Aorta (tissue), 5 donors: Measurements from ENCODE around the gene KRTAP12-2. TPM values are rescaled to one million over a fixed set of nuclear protein-coding genes. Genes with fewer than 3 reads are reported as not detected.
"Not testable (repeated sequence)": the region's sequence is repeated elsewhere in the genome, so short reads cannot be mapped to it uniquely, and the experiment has no call there.

Source experiments
- ATAC-seq: fragments of 200-7000 bp; cut with Tn5 transposase; one replicate; pipeline ENCODE4 v1.9.1; 2022; ENCODE audit warnings: moderate library complexity; ENCODE audit not compliant: low FRiP score
- DNase-seq, 2 donors: peaks; one replicate each; pipeline ENCODE4 v3.0.0-alpha.2; 2020
- H3K27ac ChIP-seq, 2 donors: one replicate each; pipeline ENCODE4 v1.5.1; 2013; ENCODE audit warnings: low read length in 2 of 2, mild to moderate bottlenecking in 2 of 2, moderate library complexity in 2 of 2, control low read depth in 1 of 2, inconsistent platforms in 1 of 2, low read depth in 1 of 2
- H3K27me3 ChIP-seq, 2 donors: one replicate each; pipeline ENCODE4 v1.6.1; 2013; ENCODE audit warnings: control low read depth in 1 of 2, low read length in 1 of 2, mild to moderate bottlenecking in 1 of 2, moderate library complexity in 1 of 2; ENCODE audit not compliant: insufficient read depth in 2 of 2, control insufficient read depth in 1 of 2
- H3K36me3 ChIP-seq, 2 donors: one replicate each; pipeline ENCODE4 v1.6.1; 2013; ENCODE audit warnings: control low read depth in 1 of 2, low read length in 1 of 2, mild to moderate bottlenecking in 1 of 2; ENCODE audit not compliant: insufficient read depth in 2 of 2, control insufficient read depth in 1 of 2
- H3K4me1 ChIP-seq, 2 donors: one replicate each; pipeline ENCODE4 v1.6.1; 2013; ENCODE audit warnings: low read length in 2 of 2, control low read depth in 1 of 2, mild to moderate bottlenecking in 1 of 2, moderate library complexity in 1 of 2; ENCODE audit not compliant: insufficient read depth in 2 of 2, control insufficient read depth in 1 of 2
- H3K4me3 ChIP-seq, 2 donors: one replicate each; pipeline ENCODE4 v1.5.1; 2013; ENCODE audit warnings: low read length in 2 of 2, control low read depth in 1 of 2, mild to moderate bottlenecking in 1 of 2
- H3K9me3 ChIP-seq: one replicate; pipeline ENCODE4 v1.6.1; 2013; ENCODE audit warnings: mild to moderate bottlenecking, low read length; ENCODE audit not compliant: control insufficient read depth
- WGBS, 2 donors: extraction: QIAGEN DNeasy Blood & Tissue Kit; methylation state at CpG; one replicate each; pipeline ENCODE4 v1.1.7; 2013; 5-methylcytosine and 5-hydroxymethylcytosine counted together
- intact Hi-C, 2 donors: fragments of 100-400 bp; cut with DNase I; formaldehyde crosslinking; loops; one replicate each; pipeline versions ENCODE4 v1.14.2 to v1.15.0; 2022
- polyA plus RNA-seq, 2 donors: library from polyadenylated mRNA; stranded (reverse); fragments of 200-250 nt; gene quantifications; one replicate each; pipeline ENCODE4 v1.2.3, GENCODE V29; 2013
- total RNA-seq, 2 donors: library from RNA; stranded (reverse); fragmentation: NEBNext Ultra II Directional; extraction: Animal tissue kit (Norgen Biotek cat#: 25700); gene quantifications; one replicate each; pipeline ENCODE4 v1.2.1, GENCODE V29; 2021
- donor health status: healthy with polysubstance abuse.
- donor health status: Bipolar disorder and iron deficiency.
- donor health status: DM: no; HTN: no; CAD: no.
- donor health status: DM: no; HTN: no; CAD: no.
- donor health status: DM: yes; HTN: yes; CAD: no.

KRTAP12-2 gene
- total and polyA plus RNA-seq, 4 donors: not detected

DNA sequence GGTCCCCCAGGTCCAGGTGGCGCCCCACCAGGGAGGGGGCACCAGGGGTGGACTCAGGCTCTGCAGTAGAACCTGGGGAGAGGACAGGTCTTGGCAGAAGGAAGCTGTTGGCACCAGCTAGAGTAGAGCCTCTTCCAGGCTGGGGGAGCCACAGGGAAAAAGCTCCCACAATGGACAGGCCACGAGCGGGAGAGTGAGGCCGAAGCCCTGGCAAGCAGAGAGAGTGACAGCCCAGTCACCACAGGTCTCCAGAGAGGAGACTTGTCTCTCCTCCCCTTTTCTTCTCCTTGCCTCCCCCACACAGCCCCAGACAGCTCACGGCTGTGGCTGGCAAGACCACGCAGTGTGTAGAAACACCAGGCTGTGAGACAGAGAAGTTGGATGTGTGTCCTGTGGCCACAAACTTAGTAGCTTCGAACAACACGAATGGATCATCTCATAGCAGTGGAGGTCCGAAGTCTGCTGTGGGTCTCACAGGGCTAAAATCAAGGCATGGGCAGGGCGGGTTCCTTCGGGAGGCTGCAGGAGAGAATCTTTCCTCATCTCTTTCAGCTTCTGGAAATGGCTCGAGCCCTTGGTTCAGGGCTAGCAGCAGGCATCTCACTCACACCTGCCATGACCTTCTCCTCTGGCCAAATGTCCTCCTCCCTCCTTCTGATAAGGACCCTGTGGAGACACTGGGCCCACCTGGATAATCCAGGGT is 15.6 kb downstream of the KRTAP12-2 start:
- peak in 1 of 2 donors; percentile 37 for DNase-seq
- WGBS, 2 donors: 91 to 92% methylated on average over 12 of the region's 12 CpGs
- ATAC-seq: no peak
- Histone ChIP-seq H3K27ac (no peak overlapping the region), H3K36me3 (no peaks in the 10 kb centered on the region), H3K9me3 (no peaks in the 10 kb centered on the region), H3K4me3 (no peak overlapping the region), H3K4me1 (no peaks in the 10 kb centered on the region), H3K27me3 (no peaks in the 10 kb centered on the region)
- intact Hi-C loops: no loop called here

DNA sequence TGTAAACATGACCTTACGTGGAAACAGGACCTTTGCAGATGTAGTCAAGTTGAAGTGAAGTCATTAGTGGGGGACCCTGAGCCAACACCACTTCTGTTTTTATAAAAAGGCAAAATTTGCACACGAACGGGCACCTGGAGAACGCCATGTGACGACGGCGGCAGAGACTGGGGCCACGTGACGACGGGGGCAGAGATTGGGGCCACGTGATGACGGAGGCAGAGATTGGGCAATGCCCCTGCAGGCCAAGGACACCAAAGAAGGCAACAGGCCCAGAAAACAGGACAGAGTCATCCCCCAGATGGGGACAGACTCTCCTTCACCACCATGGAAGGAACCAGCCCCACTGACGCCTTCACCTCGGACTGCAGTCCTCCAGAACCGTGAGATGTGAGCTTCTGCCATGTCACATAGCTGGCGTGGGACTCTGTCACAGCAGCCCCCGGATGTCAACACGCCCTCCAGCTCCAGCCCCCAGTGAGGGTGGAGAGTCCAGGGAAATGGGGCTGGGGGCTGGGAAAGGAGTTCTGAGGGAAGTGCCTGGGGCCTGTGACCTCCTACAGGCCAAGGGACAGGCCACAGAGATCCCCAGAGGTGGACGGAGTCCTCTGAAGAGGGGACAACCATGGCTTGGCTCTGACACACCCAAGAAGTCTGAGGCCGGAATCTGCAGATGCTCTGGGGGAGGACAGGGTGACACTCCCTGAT is 16.3 kb downstream of the KRTAP12-2 start:
- no peak overlapping the region for H3K27ac ChIP-seq
- ATAC-seq: no peak
- H3K9me3 ChIP-seq: no peaks in the 10 kb centered on the region
- 91 to 92% methylated on average over 20 of the region's 20 CpGs for WGBS, 2 donors
- H3K4me3 ChIP-seq: no peak overlapping the region
- no peaks in the 10 kb centered on the region for H3K4me1 ChIP-seq
- peak in 1 of 2 donors; percentile 47 for DNase-seq
- intact Hi-C loops: no loop called here
- no peaks in the 10 kb centered on the region for H3K36me3 ChIP-seq
- no peaks in the 10 kb centered on the region for H3K27me3 ChIP-seq

DNA sequence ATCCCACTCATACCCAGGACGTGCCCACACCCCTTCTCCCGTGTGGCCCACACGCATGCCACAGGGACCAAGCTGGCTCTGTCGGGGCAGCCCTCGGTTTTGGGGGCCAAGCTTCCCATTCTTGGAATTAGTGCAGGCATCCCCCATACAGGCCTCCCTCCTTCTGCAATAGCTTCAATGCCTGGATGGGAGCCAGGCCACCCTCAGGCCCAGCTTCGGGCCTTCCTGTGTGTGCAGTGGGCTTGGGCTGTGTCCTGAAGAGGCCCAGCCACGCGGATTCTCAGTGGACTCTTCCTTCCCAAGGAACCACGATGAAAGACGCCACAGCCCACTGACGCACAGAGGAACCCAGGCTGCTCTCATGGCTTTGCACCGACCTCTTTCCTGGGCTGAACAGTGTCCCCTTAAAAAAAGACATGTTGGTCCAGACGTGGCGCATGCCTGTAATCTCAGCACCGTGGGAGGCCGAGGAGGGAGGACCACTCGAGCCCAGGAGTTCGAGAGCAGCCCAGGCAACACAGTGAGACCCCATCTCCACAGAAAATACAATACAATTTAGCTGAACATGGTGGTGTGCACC is 17.1 kb downstream of the KRTAP12-2 start:
- no peak for ATAC-seq
- WGBS, 2 donors: 87 to 91% methylated on average over 18 of the region's 18 CpGs

DNA sequence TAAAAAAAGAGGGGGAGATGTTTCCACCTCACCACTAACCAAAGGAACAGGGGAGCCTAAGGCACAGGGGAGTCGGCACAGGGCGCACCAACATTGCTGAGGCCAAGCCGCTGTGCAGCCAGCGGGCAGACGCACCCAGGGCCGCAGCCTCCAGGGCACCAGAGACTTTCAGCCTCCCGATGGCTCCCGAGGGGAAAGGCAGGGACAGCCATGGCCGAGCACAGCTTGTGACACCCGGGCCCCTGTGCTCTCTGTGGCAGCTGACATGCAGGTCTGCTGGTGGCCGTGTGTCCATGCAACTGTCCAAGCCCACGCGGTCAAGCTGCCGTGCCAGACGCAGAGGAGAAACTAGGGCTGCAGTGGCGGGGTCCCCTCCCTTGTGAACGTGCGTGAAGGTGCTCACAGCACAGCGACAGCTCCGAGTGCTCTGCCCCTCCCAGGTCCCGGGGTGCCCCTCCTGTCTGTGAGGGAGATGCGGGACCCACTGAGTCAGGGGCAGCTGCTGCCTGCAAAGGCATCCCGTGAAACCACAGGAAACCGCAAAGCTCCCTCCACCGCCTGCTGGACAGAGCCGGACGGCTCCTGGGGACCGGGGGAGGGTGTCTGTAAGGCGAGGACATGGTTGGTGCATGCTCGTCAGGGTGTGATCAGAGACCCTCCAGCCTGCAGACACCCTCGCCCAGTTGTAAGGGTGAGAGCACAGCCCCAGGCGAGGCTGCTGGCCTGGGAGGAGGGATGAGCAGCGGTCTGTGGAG is 18.0 kb downstream of the KRTAP12-2 start:
- WGBS, 2 donors: 88 to 94% methylated on average over 29 to 33 of the region's 33 CpGs
- no peak for ATAC-seq
- Histone ChIP-seq H3K27ac (no peak overlapping the region), H3K4me1 (no peaks in the 10 kb centered on the region), H3K4me3 (no peak overlapping the region), H3K36me3 (no peaks in the 10 kb centered on the region), H3K9me3 (peaks cover 2% of the 10 kb centered on the region), H3K27me3 (peaks cover 0 to 2% of the 10 kb centered on the region in 2 donors)
- intact Hi-C loops: no loop called here
- peak in 1 of 2 donors; percentile 68 for DNase-seq

More for the DNA sequence above, 17.1 kb downstream of the KRTAP12-2 start:
- Histone ChIP-seq H3K27ac (no peak overlapping the region), H3K4me1 (no peaks in the 10 kb centered on the region), H3K36me3 (no peaks in the 10 kb centered on the region), H3K27me3 (no peaks in the 10 kb centered on the region), H3K4me3 (no peak overlapping the region), H3K9me3 (no peaks in the 10 kb centered on the region)
- intact Hi-C loops: no loop called here
- DNase-seq: peak in 1 of 2 donors; percentile 41

DNA sequence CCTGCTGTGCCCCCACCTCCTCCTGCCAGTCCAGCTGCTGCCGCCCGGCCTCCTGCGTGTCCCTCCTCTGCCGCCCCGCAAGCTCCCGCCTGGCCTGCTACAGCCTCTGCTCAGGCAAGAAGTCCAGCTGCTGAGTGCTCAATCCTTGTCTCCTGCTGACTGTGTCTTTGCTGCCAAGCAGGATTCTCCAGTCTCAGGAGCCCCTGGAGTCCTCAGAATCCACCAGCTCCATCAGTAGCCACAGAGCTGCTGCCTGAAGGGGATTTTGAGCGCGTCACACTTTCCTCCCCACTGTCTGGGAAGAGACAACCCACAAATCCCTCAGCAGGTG is 19.5 kb downstream of the KRTAP12-2 start:
- Histone ChIP-seq H3K27ac (no peak overlapping the region), H3K27me3 (peaks cover 0 to 2% of the 10 kb centered on the region in 2 donors), H3K9me3 (peaks cover 2% of the 10 kb centered on the region), H3K36me3 (no peaks in the 10 kb centered on the region), H3K4me3 (no peak overlapping the region), H3K4me1 (no peaks in the 10 kb centered on the region)
- intact Hi-C loops: no loop called here
- WGBS, 2 donors: 76% methylated on average over 8 of the region's 8 CpGs
- DNase-seq (peak in 1 of 2 donors; percentile 42), ATAC-seq (no peak)

DNA sequence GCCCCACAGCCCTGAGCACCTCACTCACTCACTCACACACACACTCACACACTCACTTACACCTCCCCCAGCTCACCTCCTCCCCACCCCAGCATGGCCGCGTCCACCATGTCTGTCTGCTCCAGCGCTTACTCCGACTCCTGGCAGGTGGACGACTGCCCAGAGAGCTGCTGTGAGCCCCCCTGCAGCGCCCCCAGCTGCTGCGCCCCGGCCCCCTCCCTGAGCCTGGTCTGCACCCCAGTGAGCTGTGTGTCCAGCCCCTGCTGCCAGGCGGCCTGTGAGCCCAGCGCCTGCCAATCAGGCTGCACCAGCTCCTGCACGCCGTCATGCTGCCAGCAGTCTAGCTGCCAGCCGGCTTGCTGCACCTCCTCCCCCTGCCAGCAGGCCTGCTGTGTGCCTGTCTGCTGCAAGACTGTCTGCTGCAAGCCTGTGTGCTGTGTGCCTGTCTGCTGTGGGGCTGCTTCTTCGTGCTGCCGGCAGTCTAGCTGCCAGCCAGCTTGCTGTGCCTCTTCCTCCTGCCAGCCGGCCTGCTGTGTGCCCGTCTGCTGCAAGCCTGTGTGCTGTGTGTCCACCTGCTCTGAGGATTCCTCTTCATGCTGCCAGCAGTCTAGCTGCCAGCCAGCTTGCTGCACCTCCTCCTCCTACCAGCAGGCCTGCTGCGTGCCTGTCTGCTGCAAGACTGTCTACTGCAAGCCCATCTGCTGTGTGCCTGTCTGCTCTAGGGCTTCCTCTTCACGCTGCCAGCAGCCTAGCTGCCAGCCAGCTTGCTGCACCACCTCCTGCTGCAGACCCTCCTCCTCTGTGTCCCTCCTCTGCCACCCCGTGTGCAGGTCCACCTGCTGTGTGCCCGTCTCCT is 20.1 kb downstream of the KRTAP12-2 start, which contains the start of gene KRTAP10-11:
Gene KRTAP10-11 (plus strand): TSS at position 49 of the 856 bp plus-strand sequence. CDS start 45 bp downstream, at position 94.
- not testable (repeated sequence) for H3K9me3 ChIP-seq
- WGBS, 2 donors: 77 to 80% methylated on average over 21 of the region's 21 CpGs
- peak in 1 of 2 donors; percentile 62 for DNase-seq

DNA sequence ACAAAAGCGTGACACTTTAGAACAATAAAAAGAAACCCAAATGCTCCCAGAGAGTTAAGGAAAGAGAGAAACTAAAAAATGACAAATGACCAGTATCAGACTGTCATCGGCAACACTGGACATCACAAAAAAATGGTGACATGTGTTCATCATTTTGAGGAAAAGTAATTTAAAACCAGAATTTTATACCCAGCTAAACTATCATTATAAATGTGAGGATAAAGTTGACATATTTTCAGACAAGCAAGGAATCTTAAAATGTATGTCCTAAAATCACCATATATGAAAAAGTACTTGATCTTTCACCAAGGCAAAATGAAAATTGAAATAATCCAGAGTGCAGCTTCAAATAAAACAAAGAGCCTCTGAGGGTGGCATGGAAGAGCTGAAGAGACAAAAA is 21.8 kb downstream of the KRTAP12-2 start:
- no peak for DNase-seq
- peaks cover 0 to 2% of the 10 kb centered on the region in 2 donors for H3K27me3 ChIP-seq
- H3K27ac ChIP-seq: no peak overlapping the region
- no peaks in the 10 kb centered on the region for H3K4me1 ChIP-seq
- H3K36me3 ChIP-seq: no peaks in the 10 kb centered on the region
- no peak overlapping the region for H3K4me3 ChIP-seq
- WGBS, 2 donors: 48% methylated on average over 2 of the region's 2 CpGs
- intact Hi-C loops: no loop called here
- ATAC-seq: no peak
- H3K9me3 ChIP-seq: peaks cover 11% of the 10 kb centered on the region

More for the DNA sequence above, 20.1 kb downstream of the KRTAP12-2 start, which contains the start of gene KRTAP10-11:
- ATAC-seq, H3K27me3 ChIP-seq, intact Hi-C loops, H3K27ac ChIP-seq, H3K4me3 ChIP-seq, H3K4me1 ChIP-seq, H3K36me3 ChIP-seq: not testable (repeated sequence)
